Trophoblast cell (in vitro differentiated cells and primary cell): ENCODE data around the gene CARTPT.

Experiments used
- DNase-seq, 2 donors: peaks; one replicate each; pipeline ENCODE4 v3.0.0-alpha.2; 2016
- H2AFZ ChIP-seq: 2 replicates; pipeline ENCODE4 v1.6.1; 2013; ENCODE audit warnings: low read length, moderate library complexity, mild to moderate bottlenecking; ENCODE audit not compliant: insufficient read depth, poor library complexity
- H2AK5ac ChIP-seq: 2 replicates; pipeline ENCODE4 v1.6.1; 2013; ENCODE audit warnings: mild to moderate bottlenecking, low read length
- H2BK120ac ChIP-seq: 2 replicates; pipeline ENCODE4 v1.6.1; 2013; ENCODE audit warnings: low read length, mild to moderate bottlenecking, moderate library complexity; ENCODE audit not compliant: insufficient read depth, poor library complexity
- H2BK12ac ChIP-seq: 2 replicates; pipeline ENCODE4 v1.6.1; 2013; ENCODE audit warnings: mild to moderate bottlenecking, low read length, moderate library complexity
- H2BK5ac ChIP-seq: 2 replicates; pipeline ENCODE4 v1.6.1; 2013; ENCODE audit warnings: low read length, low read depth, moderate library complexity, mild to moderate bottlenecking; ENCODE audit not compliant: poor library complexity
- H3K14ac ChIP-seq: 2 replicates; pipeline ENCODE4 v1.6.1; 2013; ENCODE audit warnings: mild to moderate bottlenecking, low read length
- H3K18ac ChIP-seq: 2 replicates; pipeline ENCODE4 v1.6.1; 2013; ENCODE audit warnings: mild to moderate bottlenecking, low read length
- H3K23ac ChIP-seq: 2 replicates; pipeline ENCODE4 v1.6.1; 2013; ENCODE audit warnings: low read length
- H3K27ac ChIP-seq: 2 replicates; pipeline ENCODE4 v1.5.1; 2013; ENCODE audit warnings: low read depth, mild to moderate bottlenecking, inconsistent platforms, low read length, moderate library complexity
- H3K27me3 ChIP-seq: 2 replicates; pipeline ENCODE4 v1.6.1; 2013; ENCODE audit warnings: inconsistent platforms, mild to moderate bottlenecking, low read length, moderate library complexity; ENCODE audit not compliant: insufficient read depth
- H3K36me3 ChIP-seq, 2 experiments: 1 replicate in 1 of 2; 2 replicates in 1 of 2; pipeline ENCODE4 v1.6.1; 2013; ENCODE audit warnings: low read length in 2 of 2, mild to moderate bottlenecking in 2 of 2, moderate library complexity in 1 of 2; ENCODE audit not compliant: insufficient read depth in 2 of 2, control insufficient read depth in 1 of 2
- H3K4ac ChIP-seq: 2 replicates; pipeline ENCODE4 v1.6.1; 2013; ENCODE audit warnings: low read depth, mild to moderate bottlenecking, low read length, moderate library complexity
- H3K4me1 ChIP-seq, 2 experiments: 1 replicate in 1 of 2; 2 replicates in 1 of 2; pipeline ENCODE4 v1.6.1; 2013; ENCODE audit warnings: low read length in 2 of 2, mild to moderate bottlenecking in 2 of 2, moderate library complexity in 1 of 2; ENCODE audit not compliant: insufficient read depth in 2 of 2, control insufficient read depth in 1 of 2
- H3K4me2 ChIP-seq: 2 replicates; pipeline ENCODE4 v1.6.1; 2013; ENCODE audit warnings: inconsistent platforms, mild to moderate bottlenecking, low read length, moderate library complexity
- H3K4me3 ChIP-seq: 2 replicates; pipeline ENCODE4 v1.5.1; 2013; ENCODE audit warnings: mild to moderate bottlenecking, low read depth, low read length, inconsistent platforms
- H3K79me1 ChIP-seq: one replicate; pipeline ENCODE4 v1.6.1; 2013; ENCODE audit warnings: low read length
- H3K79me2 ChIP-seq: 2 replicates; pipeline ENCODE4 v1.6.1; 2013; ENCODE audit warnings: low read length, mild to moderate bottlenecking; ENCODE audit not compliant: control insufficient read depth, insufficient read depth, poor library complexity
- H3K9ac ChIP-seq: 2 replicates; pipeline ENCODE4 v1.6.1; 2013; ENCODE audit warnings: mild to moderate bottlenecking, low read length
- H3K9me3 ChIP-seq: 2 replicates; pipeline ENCODE4 v1.6.1; 2013; ENCODE audit warnings: low read depth, mild to moderate bottlenecking, control low read depth, inconsistent platforms, low read length; ENCODE audit not compliant: insufficient read depth
- H4K12ac ChIP-seq: 2 replicates; pipeline ENCODE4 v1.6.1; 2013; ENCODE audit warnings: low read depth, mild to moderate bottlenecking, low read length, moderate library complexity
- H4K8ac ChIP-seq: 2 replicates; pipeline ENCODE4 v1.6.1; 2013; ENCODE audit warnings: low read depth, mild to moderate bottlenecking, low read length, moderate library complexity
- H4K91ac ChIP-seq: one replicate; pipeline ENCODE4 v1.6.1; 2013; ENCODE audit warnings: low read depth, mild to moderate bottlenecking, low read length, moderate library complexity
- WGBS: extraction: QIAGEN DNeasy Blood & Tissue Kit; methylation state at CpG from one replicate; pipeline ENCODE4 v1.1.7; 2013; ENCODE audit warnings: missing lambda C conversion rate; ENCODE audit not compliant: insufficient read length, insufficient coverage; ENCODE audit errors: extremely low coverage; 5-methylcytosine and 5-hydroxymethylcytosine counted together

Gene CARTPT

GRCh38 chr5:71681296-71681695, 37.8 kb upstream of the CARTPT start:
- no CpG with 5 or more reads among the region's 3 CpGs for WGBS
- DNase-seq = no peak
- Histone ChIP-seq H3K27ac (no peak overlapping the region), H3K18ac (no peak overlapping the region), H3K4me3 (no peak overlapping the region), H3K79me1 (no peaks in the 10 kb centered on the region), H3K79me2 (no peaks in the 10 kb centered on the region), H3K27me3 (no peaks in the 10 kb centered on the region), H3K4ac (no peak overlapping the region), H3K14ac (no peak overlapping the region), H3K9me3 (no peaks in the 10 kb centered on the region), H3K9ac (no peak overlapping the region), H4K12ac (no peak overlapping the region), H2BK12ac (no peak overlapping the region), H4K91ac (no peak overlapping the region), H3K4me1 (no peaks in the 10 kb centered on the region), H4K8ac (no peak overlapping the region), H3K36me3 (no peaks in the 10 kb centered on the region), H2AK5ac (no peak overlapping the region), H2BK120ac (no peak overlapping the region), H3K23ac (no peak overlapping the region), H2BK5ac (no peak overlapping the region), H2AFZ (no peak overlapping the region), H3K4me2 (no peak overlapping the region)

- no peaks in the 10 kb centered on the region for H3K9me3 ChIP-seq
- H3K27ac ChIP-seq = no peak overlapping the region
- H3K4ac ChIP-seq = no peak overlapping the region
- H4K8ac ChIP-seq = no peak overlapping the region
- H2BK5ac ChIP-seq = no peak overlapping the region
- no peaks in the 10 kb centered on the region for H3K79me1 ChIP-seq
- H3K4me3 ChIP-seq = no peak overlapping the region
- no peak for DNase-seq
- H3K4me2 ChIP-seq = no peak overlapping the region
- no peaks in the 10 kb centered on the region for H3K4me1 ChIP-seq
- no peak overlapping the region for H3K18ac ChIP-seq
- no peak overlapping the region for H2AFZ ChIP-seq
- H3K14ac ChIP-seq = no peak overlapping the region
- no peaks in the 10 kb centered on the region for H3K79me2 ChIP-seq
- no peak overlapping the region for H4K12ac ChIP-seq
- no peak overlapping the region for H2BK120ac ChIP-seq
- H3K27me3 ChIP-seq = no peaks in the 10 kb centered on the region
- no peak overlapping the region for H2AK5ac ChIP-seq
- WGBS = no CpG with 5 or more reads among the region's 2 CpGs
- no peak overlapping the region for H3K9ac ChIP-seq
- no peak overlapping the region for H4K91ac ChIP-seq
- no peaks in the 10 kb centered on the region for H3K36me3 ChIP-seq
- no peak overlapping the region for H3K23ac ChIP-seq
- H2BK12ac ChIP-seq = no peak overlapping the region
These were observed 34.8 kb upstream of the CARTPT start for GRCh38 chr5:71684309-71684708.

GRCh38 chr5:71693828-71694427, 25.1 kb upstream of the CARTPT start:
- no peak overlapping the region for H3K14ac ChIP-seq
- no peak overlapping the region for H2BK5ac ChIP-seq
- H3K23ac ChIP-seq = no peak overlapping the region
- no peak overlapping the region for H4K91ac ChIP-seq
- no peak overlapping the region for H2AFZ ChIP-seq
- WGBS = no CpG with 5 or more reads among the region's 7 CpGs
- H3K27me3 ChIP-seq = no peaks in the 10 kb centered on the region
- H3K79me1 ChIP-seq = no peaks in the 10 kb centered on the region
- H3K9ac ChIP-seq = no peak overlapping the region
- no peak overlapping the region for H3K4me3 ChIP-seq
- no peak overlapping the region for H3K27ac ChIP-seq
- H3K9me3 ChIP-seq = no peaks in the 10 kb centered on the region
- no peaks in the 10 kb centered on the region for H3K36me3 ChIP-seq
- H3K79me2 ChIP-seq = no peaks in the 10 kb centered on the region
- DNase-seq = no peak
- no peak overlapping the region for H3K4ac ChIP-seq
- no peak overlapping the region for H3K18ac ChIP-seq
- H2BK12ac ChIP-seq = no peak overlapping the region
- H3K4me2 ChIP-seq = no peak overlapping the region
- H3K4me1 ChIP-seq = no peaks in the 10 kb centered on the region
- H4K8ac ChIP-seq = no peak overlapping the region
- no peak overlapping the region for H2BK120ac ChIP-seq
- no peak overlapping the region for H4K12ac ChIP-seq
- H2AK5ac ChIP-seq = no peak overlapping the region

- no peak overlapping the region for H3K18ac ChIP-seq
- no peak overlapping the region for H2BK12ac ChIP-seq
- H2BK120ac ChIP-seq = no peak overlapping the region
- H3K36me3 ChIP-seq = no peaks in the 10 kb centered on the region
- no peak overlapping the region for H4K91ac ChIP-seq
- H4K12ac ChIP-seq = no peak overlapping the region
- H3K14ac ChIP-seq = no peak overlapping the region
- no CpG with 5 or more reads among the region's 8 CpGs for WGBS
- no peak overlapping the region for H3K23ac ChIP-seq
- DNase-seq = no peak
- H3K79me1 ChIP-seq = no peaks in the 10 kb centered on the region
- H2BK5ac ChIP-seq = no peak overlapping the region
- H3K9me3 ChIP-seq = no peaks in the 10 kb centered on the region
- no peak overlapping the region for H3K4me2 ChIP-seq
- no peak overlapping the region for H4K8ac ChIP-seq
- no peak overlapping the region for H3K27ac ChIP-seq
- no peak overlapping the region for H3K9ac ChIP-seq
- no peaks in the 10 kb centered on the region for H3K79me2 ChIP-seq
- no peak overlapping the region for H2AK5ac ChIP-seq
- H3K4me1 ChIP-seq = no peaks in the 10 kb centered on the region
- H3K27me3 ChIP-seq = no peaks in the 10 kb centered on the region
- H3K4ac ChIP-seq = no peak overlapping the region
- no peak overlapping the region for H2AFZ ChIP-seq
- H3K4me3 ChIP-seq = no peak overlapping the region
These were observed 24.0 kb upstream of the CARTPT start for GRCh38 chr5:71695071-71695470.
